Loucy (cell line): ENCODE results near the gene SEC11A.

ENCODE experiments used
- H2AFZ ChIP-seq: fragments of 200-600 bp; sonication (generic); 2 replicates; pipeline ENCODE4 v1.6.0; 2016; ENCODE audit warnings: antibody characterized with exemption, mild to moderate bottlenecking, low read length, moderate library complexity
- H3F3A ChIP-seq: fragments of 200-600 bp; 2 replicates; pipeline ENCODE4 v1.6.0; 2016; ENCODE audit warnings: antibody characterized with exemption, low read depth, mild to moderate bottlenecking
- H3K27me3 ChIP-seq: fragments of 200-600 bp; sonication (generic); 2 replicates; pipeline ENCODE4 v1.6.1; 2014; ENCODE audit warnings: low read length, mild to moderate bottlenecking; ENCODE audit not compliant: insufficient read depth, poor library complexity, severe bottlenecking
- H3K36me3 ChIP-seq: fragments of 200-600 bp; sonication (generic); 2 replicates; pipeline ENCODE4 v1.6.1; 2016; ENCODE audit warnings: low read length; ENCODE audit not compliant: insufficient read depth
- H3K4me1 ChIP-seq: fragments of 200-600 bp; sonication (generic); 2 replicates; pipeline ENCODE4 v1.5.1; 2014; ENCODE audit warnings: low read length, mild to moderate bottlenecking; ENCODE audit not compliant: insufficient read depth, poor library complexity, severe bottlenecking
- H3K4me2 ChIP-seq: fragments of 200-600 bp; sonication (generic); 2 replicates; pipeline ENCODE4 v1.6.0; 2014; ENCODE audit warnings: antibody characterized with exemption, low read length, low read depth, mild to moderate bottlenecking; ENCODE audit not compliant: poor library complexity, severe bottlenecking
- H3K4me3 ChIP-seq: fragments of 200-600 bp; sonication (generic); 2 replicates; pipeline ENCODE4 v1.5.1; 2014; ENCODE audit warnings: low read length, mild to moderate bottlenecking, mixed read lengths; ENCODE audit not compliant: poor library complexity, severe bottlenecking
- H3K79me2 ChIP-seq: fragments of 200-600 bp; sonication (generic); 2 replicates; pipeline ENCODE4 v1.6.1; 2014; ENCODE audit warnings: low read length; ENCODE audit not compliant: insufficient read depth
- H3K9ac ChIP-seq: fragments of 200-600 bp; sonication (generic); 2 replicates; pipeline ENCODE4 v1.6.0; 2014; ENCODE audit warnings: mild to moderate bottlenecking, low read depth, low read length, moderate library complexity; ENCODE audit not compliant: poor library complexity, severe bottlenecking
- H3K9me2 ChIP-seq: fragments of 200-600 bp; sonication (generic); replicated peaks from 2 replicates; pipeline ENCODE4 v1.6.1; 2016; ENCODE audit warnings: low read depth, low read length, mixed read lengths
- H3K9me3 ChIP-seq: fragments of 200-600 bp; sonication (generic); 2 replicates; pipeline ENCODE4 v1.6.1; 2014; ENCODE audit warnings: mild to moderate bottlenecking, antibody characterized with exemption, low read length, low read depth; ENCODE audit not compliant: insufficient read depth
- H4K20me1 ChIP-seq: fragments of 200-600 bp; sonication (generic); 2 replicates; pipeline ENCODE4 v1.6.0; 2014; ENCODE audit warnings: antibody characterized with exemption, low read length, mild to moderate bottlenecking; ENCODE audit not compliant: insufficient read depth, poor library complexity, severe bottlenecking
- EZH2phosphoT487 ChIP-seq: fragments of 200-600 bp; IDR thresholded peaks from 2 replicates; pipeline ENCODE4 v1.6.1; 2018; ENCODE audit warnings: antibody characterized with exemption, mild to moderate bottlenecking, moderate library complexity, borderline replicate concordance
- TF ChIP-seq, protein P1 (sequence below): fragments of 200-600 bp; sonication (generic); conservative IDR thresholded peaks from 2 replicates; pipeline ENCODE4 v1.5.1; 2014; ENCODE audit warnings: mild to moderate bottlenecking, antibody characterized with exemption, low read length

SEC11A gene

GRCh38 chr15:84671211-84671610 lies 44.7 kb downstream of the SEC11A start:
- no peaks in the 10 kb centered on the region for H3K27me3 ChIP-seq
- TF ChIP-seq, protein P1, sequence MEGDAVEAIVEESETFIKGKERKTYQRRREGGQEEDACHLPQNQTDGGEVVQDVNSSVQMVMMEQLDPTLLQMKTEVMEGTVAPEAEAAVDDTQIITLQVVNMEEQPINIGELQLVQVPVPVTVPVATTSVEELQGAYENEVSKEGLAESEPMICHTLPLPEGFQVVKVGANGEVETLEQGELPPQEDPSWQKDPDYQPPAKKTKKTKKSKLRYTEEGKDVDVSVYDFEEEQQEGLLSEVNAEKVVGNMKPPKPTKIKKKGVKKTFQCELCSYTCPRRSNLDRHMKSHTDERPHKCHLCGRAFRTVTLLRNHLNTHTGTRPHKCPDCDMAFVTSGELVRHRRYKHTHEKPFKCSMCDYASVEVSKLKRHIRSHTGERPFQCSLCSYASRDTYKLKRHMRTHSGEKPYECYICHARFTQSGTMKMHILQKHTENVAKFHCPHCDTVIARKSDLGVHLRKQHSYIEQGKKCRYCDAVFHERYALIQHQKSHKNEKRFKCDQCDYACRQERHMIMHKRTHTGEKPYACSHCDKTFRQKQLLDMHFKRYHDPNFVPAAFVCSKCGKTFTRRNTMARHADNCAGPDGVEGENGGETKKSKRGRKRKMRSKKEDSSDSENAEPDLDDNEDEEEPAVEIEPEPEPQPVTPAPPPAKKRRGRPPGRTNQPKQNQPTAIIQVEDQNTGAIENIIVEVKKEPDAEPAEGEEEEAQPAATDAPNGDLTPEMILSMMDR, result no peak
- no peak for TF ChIP-seq EZH2phosphoT487
- no peaks in the 10 kb centered on the region for H3K79me2 ChIP-seq
- no peaks in the 10 kb centered on the region for H3K4me1 ChIP-seq
- H3K9ac ChIP-seq, result no peak overlapping the region
- no peak overlapping the region for H3K4me3 ChIP-seq
- H3K9me3 ChIP-seq, result no peaks in the 10 kb centered on the region
- no peaks in the 10 kb centered on the region for H3K9me2 ChIP-seq
- H4K20me1 ChIP-seq, result no peaks in the 10 kb centered on the region
- H3K4me2 ChIP-seq, result no peak overlapping the region
- no peaks in the 10 kb centered on the region for H3F3A ChIP-seq
- no peak overlapping the region for H2AFZ ChIP-seq
- H3K36me3 ChIP-seq, result peaks cover 50% of the 10 kb centered on the region; the same call in 1 of the 2 replicates

DNA sequence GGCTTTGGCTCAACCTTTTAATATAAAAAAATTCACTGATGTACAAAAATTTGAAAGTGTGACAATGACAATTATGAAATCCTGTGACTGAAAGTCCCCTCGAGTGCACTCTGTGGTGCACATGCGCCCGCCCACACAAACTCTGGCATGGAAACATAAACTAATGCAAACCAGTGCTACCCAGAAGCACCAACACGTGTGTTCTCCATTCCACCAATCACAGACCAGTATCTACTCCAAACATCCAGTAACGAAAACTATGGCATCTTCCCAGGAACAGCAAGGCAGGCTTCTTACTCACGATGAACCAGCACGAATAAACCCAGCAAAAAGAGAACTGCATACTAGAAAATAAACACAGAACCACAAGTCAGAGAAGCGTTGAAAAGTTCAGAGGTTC lies 46.2 kb downstream of the SEC11A start:
- no peaks in the 10 kb centered on the region for H4K20me1 ChIP-seq
- TF ChIP-seq, protein P1, result no peak
- no peak for TF ChIP-seq EZH2phosphoT487

DNA sequence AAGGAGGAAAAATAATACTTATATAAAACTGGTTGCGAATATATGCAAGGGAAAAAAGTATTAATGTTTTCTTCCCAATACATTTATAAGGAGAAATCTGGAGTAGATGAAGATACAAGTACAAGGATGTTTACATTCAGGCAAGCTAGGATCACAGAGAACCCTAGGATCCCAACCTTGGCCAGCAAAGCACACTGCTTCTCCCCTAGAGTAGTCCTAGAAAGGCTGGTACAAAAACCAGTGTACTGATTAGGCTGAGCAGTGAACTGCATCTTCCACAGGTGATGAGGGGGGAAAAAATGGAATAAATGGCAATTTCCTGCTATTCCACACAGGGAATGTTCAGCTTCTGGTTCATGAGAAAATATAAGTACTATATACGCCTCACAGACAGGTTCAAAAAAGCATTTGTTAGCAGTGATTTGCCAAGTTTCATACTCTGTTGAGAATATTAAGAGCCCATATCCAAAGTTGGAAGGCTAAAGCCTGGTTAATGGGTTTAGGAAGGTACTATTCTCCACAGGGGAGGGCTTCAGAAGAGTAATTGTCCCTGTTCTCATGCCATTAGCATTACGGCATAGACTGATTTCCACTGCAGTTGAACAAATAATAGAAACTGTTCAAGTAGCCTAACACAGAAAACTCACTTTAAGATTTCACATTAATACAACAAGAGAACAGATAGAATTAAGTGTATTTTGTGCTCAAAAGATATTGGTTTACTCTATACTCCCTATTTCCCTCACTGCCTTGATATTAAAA lies 47.5 kb downstream of the SEC11A start:
- Histone ChIP-seq H4K20me1 (no peaks in the 10 kb centered on the region), H3K79me2 (no peaks in the 10 kb centered on the region), H3K4me2 (no peak overlapping the region), H3K9ac (no peak overlapping the region), H3K36me3 (peaks cover 44% of the 10 kb centered on the region; the same call in 1 of the 2 replicates), H3K4me1 (no peaks in the 10 kb centered on the region), H2AFZ (no peak overlapping the region), H3K9me2 (no peaks in the 10 kb centered on the region), H3K9me3 (no peaks in the 10 kb centered on the region), H3F3A (no peaks in the 10 kb centered on the region), H3K4me3 (no peak overlapping the region), H3K27me3 (no peaks in the 10 kb centered on the region)
- no peak for TF ChIP-seq EZH2phosphoT487
- TF ChIP-seq, protein P1, result no peak

More for the DNA sequence above, 46.2 kb downstream of the SEC11A start:
- peaks cover 50% of the 10 kb centered on the region; the same call in 1 of the 2 replicates for H3K36me3 ChIP-seq
- H3K9me2 ChIP-seq, result no peaks in the 10 kb centered on the region
- no peak overlapping the region for H3K4me3 ChIP-seq
- no peak overlapping the region for H2AFZ ChIP-seq
- no peak overlapping the region for H3K9ac ChIP-seq
- no peaks in the 10 kb centered on the region for H3K79me2 ChIP-seq
- no peaks in the 10 kb centered on the region for H3K4me1 ChIP-seq
- H3K27me3 ChIP-seq, result no peaks in the 10 kb centered on the region
- H3K9me3 ChIP-seq, result no peaks in the 10 kb centered on the region
- no peaks in the 10 kb centered on the region for H3F3A ChIP-seq
- H3K4me2 ChIP-seq, result no peak overlapping the region
